ENCODE measurements around the gene CD70. TPM values are rescaled to one million over a fixed set of nuclear protein-coding genes. Genes with fewer than 3 reads are reported as not detected.

CD70 gene
- total and polyA plus RNA-seq, 2 of the 8 experiments (the other 6 are each of a cell fraction or from before 2014, with no cell fraction given) = 1.3 to 12.0 TPM

DNA sequence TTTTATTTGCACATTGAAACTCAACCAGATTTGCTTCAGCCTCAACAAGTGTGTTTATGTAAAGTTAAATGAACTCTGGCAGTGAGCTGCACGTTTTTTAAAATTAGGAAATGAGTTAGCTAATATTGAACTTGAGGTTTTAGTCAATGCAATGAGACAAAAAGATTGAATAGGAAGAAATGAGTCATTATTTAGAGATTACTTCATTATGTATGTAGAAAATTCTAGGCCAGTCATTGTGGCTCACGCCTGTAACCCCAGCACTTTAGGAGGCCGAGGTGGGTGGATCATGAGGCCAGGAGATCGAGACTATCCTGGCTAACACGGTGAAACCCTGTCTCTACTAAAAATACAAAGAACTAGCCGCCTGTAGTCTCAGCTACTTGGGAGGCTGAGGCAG lies 22.8 kb upstream of the CD70 start:
- CTCF ChIA-PET (ENCODE audit: partially characterized antibody) = no interaction called here
- Histone ChIP-seq H3K4me2 (ENCODE audit: insufficient read depth in 1 of 2, low read depth in 2 of 2, low read length in 2 of 2) (no peak overlapping the region), H3K4me1 (replicated peaks in 1 of 4; ENCODE audit: control insufficient read depth in 3 of 4, insufficient read depth in 4 of 4, low read length in 3 of 4) (no peaks in the 10 kb centered on the region), H3K79me2 (ENCODE audit: control insufficient read depth in 1 of 2, insufficient read depth in 2 of 2, low read length in 2 of 2) (no peaks in the 10 kb centered on the region), H2BK20ac (ENCODE audit: low read length) (no peak overlapping the region), H2BK5ac (ENCODE audit: low read depth, low read length) (no peak overlapping the region), H3K9ac (replicated peaks in 1 of 4; ENCODE audit: extremely low read depth in 1 of 4, low read depth in 3 of 4, low read length in 3 of 4) (no peak overlapping the region), H4K91ac (replicated peaks; ENCODE audit: insufficient read length, low read length) (no peak overlapping the region), H3K4me3 (ENCODE audit: extremely low read depth in 1 of 4, insufficient read depth in 2 of 4, low read depth in 3 of 4, low read length in 4 of 4) (no peak overlapping the region), H3K79me1 (ENCODE audit: low read depth, low read length) (no peaks in the 10 kb centered on the region), H2AK5ac (ENCODE audit: low read depth, low read length) (no peak overlapping the region), H3K4ac (replicated peaks; ENCODE audit: insufficient read length, low read depth, low read length) (no peak overlapping the region), H4K8ac (ENCODE audit: extremely low read depth, insufficient read depth, low read length) (no peak overlapping the region), H3K23ac (ENCODE audit: insufficient read length) (no peak overlapping the region), H2BK120ac (replicated peaks; ENCODE audit: low read depth, low read length) (no peak overlapping the region), H2BK15ac (ENCODE audit: low read length) (no peak overlapping the region), H2AFZ (ENCODE audit: low read length) (no peak overlapping the region), H3K18ac (ENCODE audit: extremely low read depth, low read length) (no peak overlapping the region), H3K56ac (replicated peaks; ENCODE audit: insufficient read length, low read depth, low read length) (no peak overlapping the region), H3K27ac (ENCODE audit: low read depth, low read length) (no peak overlapping the region), H4K5ac (ENCODE audit: insufficient read length, low read depth, low read length) (no peak overlapping the region), H3K14ac (ENCODE audit: insufficient read length) (no peak overlapping the region), H3K23me2 (ENCODE audit: low read depth, low read length) (no peaks in the 10 kb centered on the region), H3K36me3 (ENCODE audit: control insufficient read depth in 2 of 4, insufficient read depth in 4 of 4, low read length in 3 of 4) (no peaks in the 10 kb centered on the region), H3K27me3 (replicated peaks in 1 of 4; ENCODE audit: control insufficient read depth in 3 of 4, extremely low read depth in 1 of 4, insufficient read depth in 3 of 4, low read length in 3 of 4) (no peaks in the 10 kb centered on the region), H2BK12ac (ENCODE audit: low read depth, low read length) (no peak overlapping the region), H4K20me1 (replicated peaks in 1 of 2; ENCODE audit: control insufficient read depth in 1 of 2, insufficient read depth in 2 of 2, low read length in 2 of 2) (no peaks in the 10 kb centered on the region), H3K9me3 (ENCODE audit: insufficient read depth in 2 of 2, low read depth in 1 of 2, low read length in 1 of 2) (peaks cover 0 to 2% of the 10 kb centered on the region in 2 experiments; a peak in 2 of 4 replicates)
- DNase-seq (ENCODE audit: low read depth in 1 of 2, low spot score in 2 of 2) (no peak), FAIRE-seq (no peak)
- POLR2A ChIA-PET (ENCODE audit: partially characterized antibody) = no interaction called here
- 64% methylated on average over 6 of the region's 6 CpGs; no CpG with 5 or more reads in 1 of the 2 experiments for WGBS, 2 experiments (ENCODE audit: extremely low coverage in 1 of 2, insufficient coverage in 1 of 2, insufficient read length in 1 of 2, insufficient replicate concordance in 2 of 2, low coverage in 1 of 2, low lambda C conversion rate in 2 of 2, missing lambda C conversion rate in 1 of 2)
- TF ChIP-seq PHF8 (conservative IDR thresholded peaks at IDR 0.05; ENCODE audit: low read depth, low read length) (no peak), RAD21 (IDR thresholded peaks at IDR 0.05 in 1 of 2, conservative IDR thresholded peaks at IDR 0.05 in 1 of 2; ENCODE audit: low read depth in 2 of 2, low read length in 2 of 2) (no peak), RXRA (IDR thresholded peaks at IDR 0.05; ENCODE audit: insufficient read depth, low read depth, low read length) (no peak), TAF1 (IDR thresholded peaks at IDR 0.05; ENCODE audit: low read depth, low read length) (no peak), TCF12 (IDR thresholded peaks at IDR 0.05; ENCODE audit: low read depth, low read length) (no peak), SAP30 (IDR thresholded peaks at IDR 0.05; ENCODE audit: insufficient read depth, insufficient replicate concordance, low read length) (no peak), EGR1 (IDR thresholded peaks at IDR 0.05; ENCODE audit: borderline replicate concordance, low read depth, low read length) (no peak), KDM5A (IDR thresholded peaks at IDR 0.05; ENCODE audit: low read length) (no peak), BACH1 (IDR thresholded peaks at IDR 0.05; ENCODE audit: low read length) (no peak), JUN (IDR thresholded peaks at IDR 0.05; ENCODE audit: low read depth, low read length) (no peak), KDM4A (IDR thresholded peaks at IDR 0.05; ENCODE audit: low read depth, low read length, severe bottlenecking) (no peak), SUZ12 (IDR thresholded peaks at IDR 0.05; ENCODE audit: low read length) (no peak)
- TF ChIP-seq, protein P1, sequence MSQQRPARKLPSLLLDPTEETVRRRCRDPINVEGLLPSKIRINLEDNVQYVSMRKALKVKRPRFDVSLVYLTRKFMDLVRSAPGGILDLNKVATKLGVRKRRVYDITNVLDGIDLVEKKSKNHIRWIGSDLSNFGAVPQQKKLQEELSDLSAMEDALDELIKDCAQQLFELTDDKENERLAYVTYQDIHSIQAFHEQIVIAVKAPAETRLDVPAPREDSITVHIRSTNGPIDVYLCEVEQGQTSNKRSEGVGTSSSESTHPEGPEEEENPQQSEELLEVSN (IDR thresholded peaks at IDR 0.05) = no peak
